Measurements from ENCODE around the gene LAMA5.

DNA sequence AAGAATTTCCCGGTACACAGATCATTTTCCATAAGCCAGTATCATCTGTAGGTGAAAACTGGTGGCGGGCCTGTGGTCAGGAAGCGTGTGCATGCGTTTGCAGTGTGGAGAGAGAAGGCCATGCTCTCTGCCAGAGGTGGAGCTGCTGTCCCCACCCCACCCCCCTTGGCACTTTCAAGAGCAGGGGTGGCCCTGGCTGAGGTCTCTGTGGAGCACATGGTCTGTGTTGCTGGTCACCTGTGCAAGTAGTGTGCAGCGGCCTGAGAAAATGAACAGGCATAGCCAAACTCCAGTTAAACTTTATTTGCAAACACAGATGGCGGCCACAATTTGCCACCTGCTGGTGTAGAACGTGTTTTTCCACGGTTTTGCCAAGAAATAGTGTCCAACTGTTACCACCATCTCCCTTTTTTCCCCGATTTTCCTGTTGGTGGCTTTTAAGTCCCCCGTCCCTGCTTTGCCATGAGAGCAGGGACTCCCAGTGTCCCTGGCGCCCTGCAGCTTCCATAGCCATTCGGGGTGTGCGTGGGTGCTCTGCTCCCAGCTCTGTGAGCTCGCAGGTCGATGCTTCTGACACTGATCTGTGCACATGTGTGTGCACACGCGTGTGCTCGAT, 61.9 kb downstream of the LAMA5 start:
- TF ChIP-seq, protein P1, sequence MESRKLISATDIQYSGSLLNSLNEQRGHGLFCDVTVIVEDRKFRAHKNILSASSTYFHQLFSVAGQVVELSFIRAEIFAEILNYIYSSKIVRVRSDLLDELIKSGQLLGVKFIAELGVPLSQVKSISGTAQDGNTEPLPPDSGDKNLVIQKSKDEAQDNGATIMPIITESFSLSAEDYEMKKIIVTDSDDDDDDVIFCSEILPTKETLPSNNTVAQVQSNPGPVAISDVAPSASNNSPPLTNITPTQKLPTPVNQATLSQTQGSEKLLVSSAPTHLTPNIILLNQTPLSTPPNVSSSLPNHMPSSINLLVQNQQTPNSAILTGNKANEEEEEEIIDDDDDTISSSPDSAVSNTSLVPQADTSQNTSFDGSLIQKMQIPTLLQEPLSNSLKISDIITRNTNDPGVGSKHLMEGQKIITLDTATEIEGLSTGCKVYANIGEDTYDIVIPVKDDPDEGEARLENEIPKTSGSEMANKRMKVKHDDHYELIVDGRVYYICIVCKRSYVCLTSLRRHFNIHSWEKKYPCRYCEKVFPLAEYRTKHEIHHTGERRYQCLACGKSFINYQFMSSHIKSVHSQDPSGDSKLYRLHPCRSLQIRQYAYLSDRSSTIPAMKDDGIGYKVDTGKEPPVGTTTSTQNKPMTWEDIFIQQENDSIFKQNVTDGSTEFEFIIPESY (IDR thresholded peaks at IDR 0.05; ENCODE audit: borderline replicate concordance, low read depth): no peak
- TF ChIP-seq CTCF (IDR thresholded peaks at IDR 0.05) (no peak; the same call in 1 of the 2 replicates), MAX (IDR thresholded peaks at IDR 0.05; ENCODE audit: low read depth) (no peak), EP300 (IDR thresholded peaks at IDR 0.05; ENCODE audit: borderline replicate concordance in 1 of 2, low read depth in 1 of 2, low read length in 1 of 2) (no peak), EZH2phosphoT487 (IDR thresholded peaks at IDR 0.05; ENCODE audit: borderline replicate concordance, low read depth) (no peak)
